Caco-2 (cell line): ENCODE data around the gene LGALS7B. TPM values are rescaled to one million over a fixed set of nuclear protein-coding genes. Genes with fewer than 3 reads are reported as not detected.
"Not testable (repeated sequence)": the region's sequence is repeated elsewhere in the genome, so short reads cannot be mapped to it uniquely, and the experiment has no call there.

Experiments used
- BruUV-seq: library from RNA; stranded (reverse); fragments of 400-500 nt; replicated peaks from 2 replicates; lab custom pipeline; 2021; lab: Mats Ljungman, UMichigan
- CTCF ChIA-PET: fragments of 300-600 bp; sonication (Branson Sonifier 250); formaldehyde crosslinking; loops from one replicate; lab custom pipeline; 2022; ENCODE audit warnings: antibody characterized with exemption; lab: Charles Lee
- POLR2A ChIA-PET: fragments of 300-600 bp; sonication (Branson Sonifier 250); formaldehyde crosslinking; loops from one replicate; lab custom pipeline; 2022; ENCODE audit warnings: antibody characterized with exemption; lab: Charles Lee
- DNase-seq, 2 experiments: peaks; one replicate each; pipeline versions ENCODE4 v3.0.0 to v3.0.0-alpha.2; 2020 to 2022
- H3K27me3 ChIP-seq: replicated peaks from 2 replicates; pipeline ENCODE4 v1.6.0; 2011; ENCODE audit warnings: low read length; ENCODE audit not compliant: control insufficient read depth, insufficient read depth
- H3K36me3 ChIP-seq: 2 replicates; pipeline ENCODE4 v1.5.1; 2011; ENCODE audit warnings: low read length; ENCODE audit not compliant: control insufficient read depth, insufficient read depth
- H3K4me1 ChIP-seq: fragments of 250-450 bp; sonication (Bioruptor Pico); 2 replicates; pipeline ENCODE4 v1.5.1; 2020; ENCODE audit warnings: mild to moderate bottlenecking
- H3K4me3 ChIP-seq: 2 replicates; pipeline ENCODE4 v1.5.1; 2011; ENCODE audit warnings: low read depth, mild to moderate bottlenecking, control low read depth, low read length
- H3K9me3 ChIP-seq: fragments of 250-450 bp; sonication (Bioruptor Pico); 2 replicates; pipeline ENCODE4 v1.5.1; 2020; ENCODE audit warnings: mild to moderate bottlenecking, moderate library complexity
- H3K27ac Mint-ChIP-seq: one replicate; pipeline ENCODE4 v1.8.0; 2022; ENCODE audit warnings: mixed read lengths; ENCODE audit not compliant: unreplicated experiment
- H3K27me3 Mint-ChIP-seq: one replicate; pipeline ENCODE4 v1.8.0; 2022; ENCODE audit warnings: mixed read lengths; ENCODE audit not compliant: insufficient read depth, unreplicated experiment
- H3K36me3 Mint-ChIP-seq: one replicate; pipeline ENCODE4 v1.8.0; 2022; ENCODE audit warnings: mild to moderate bottlenecking, mixed read lengths; ENCODE audit not compliant: insufficient read depth, unreplicated experiment
- H3K4me1 Mint-ChIP-seq: one replicate; pipeline ENCODE4 v1.8.0; 2022; ENCODE audit warnings: low read depth, mixed read lengths; ENCODE audit not compliant: unreplicated experiment
- H3K4me3 Mint-ChIP-seq: one replicate; pipeline ENCODE4 v1.8.0; 2022; ENCODE audit warnings: mild to moderate bottlenecking, moderate library complexity, mixed read lengths; ENCODE audit not compliant: unreplicated experiment
- H3K9me3 Mint-ChIP-seq: one replicate; pipeline ENCODE4 v1.8.0; 2022; ENCODE audit warnings: mixed read lengths; ENCODE audit not compliant: unreplicated experiment
- intact Hi-C: fragments of 100-400 bp; cut with micrococcal nuclease; formaldehyde crosslinking; loops from one replicate; pipeline ENCODE4 v1.10.0; 2022; ENCODE audit not compliant: unreplicated experiment
- total RNA-seq: library from RNA; stranded (reverse); gene quantifications from 2 replicates; pipeline ENCODE4 v1.2.3, GENCODE V29; 2022
- TF ChIP-seq, protein P1 (sequence below), 2 experiments: fragments of 200-600 bp in 1 of 2; IDR thresholded peaks; 1 replicate in 1 of 2; 2 replicates in 1 of 2; pipeline versions ENCODE4 v1.5.1 to v1.8.0; 2011 to 2022; ENCODE audit warnings: antibody characterized with exemption in 1 of 2, control low read depth in 1 of 2, inconsistent platforms in 1 of 2, low read depth in 1 of 2, low read length in 1 of 2, mild to moderate bottlenecking in 1 of 2, moderate library complexity in 1 of 2; ENCODE audit not compliant: insufficient read depth in 1 of 2, severe bottlenecking in 1 of 2, unreplicated experiment in 1 of 2

Gene LGALS7B
- total RNA-seq, 1 experiment from 2014 or later = not detected

DNA sequence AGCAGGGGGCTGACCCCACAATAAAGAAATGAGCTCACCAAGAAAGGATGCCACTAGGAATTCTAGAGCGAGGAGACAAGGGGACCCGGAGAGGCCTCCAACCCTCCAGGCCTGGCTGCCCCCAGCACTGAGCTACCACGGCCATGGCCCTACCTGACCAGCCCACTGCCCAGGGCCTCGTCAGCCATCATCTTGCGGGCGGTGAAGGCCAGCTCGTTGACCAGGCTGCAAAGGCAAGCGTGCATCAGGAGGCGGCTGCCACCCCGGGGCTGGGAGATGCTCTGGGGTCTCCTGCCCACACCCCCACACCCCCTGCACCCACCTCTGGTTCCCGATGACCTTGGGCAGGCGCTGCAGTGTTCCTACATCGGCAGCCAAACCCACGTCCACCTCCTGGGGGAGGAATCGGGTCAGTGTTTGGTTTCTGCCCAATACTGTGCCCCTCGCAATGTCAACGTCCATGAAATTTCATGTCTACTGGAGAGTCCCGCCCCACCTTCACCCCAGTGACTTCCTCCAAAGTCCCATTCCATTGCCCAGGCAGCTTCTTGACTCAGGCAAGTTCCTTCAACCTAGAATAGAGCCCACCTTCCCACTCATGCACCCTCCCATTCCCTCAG is 27.2 kb downstream of the LGALS7B start:
- no peak overlapping the region for H3K4me3 ChIP-seq
- H3K27ac Mint-ChIP-seq = peak overlapping the region; percentile 16
- H3K9me3 ChIP-seq = peaks cover under 1% of the 10 kb centered on the region
- ChIA-PET POLR2A (no interaction called here), CTCF (no interaction called here)
- no peak for DNase-seq
- no peaks in the 10 kb centered on the region for H3K27me3 Mint-ChIP-seq
- no peaks in the 10 kb centered on the region for H3K27me3 ChIP-seq
- H3K4me3 Mint-ChIP-seq = no peak overlapping the region
- intact Hi-C loops = no loop called here
- H3K4me1 ChIP-seq = peaks cover 46% of the 10 kb centered on the region
- peaks cover 29% of the 10 kb centered on the region for H3K4me1 Mint-ChIP-seq
- H3K9me3 Mint-ChIP-seq = no peaks in the 10 kb centered on the region
- 0 out of 2 replicates have a peak, but pooled peaks cover 5% of the 10 kb centered on the region for H3K36me3 ChIP-seq
- TF ChIP-seq, protein P1, sequence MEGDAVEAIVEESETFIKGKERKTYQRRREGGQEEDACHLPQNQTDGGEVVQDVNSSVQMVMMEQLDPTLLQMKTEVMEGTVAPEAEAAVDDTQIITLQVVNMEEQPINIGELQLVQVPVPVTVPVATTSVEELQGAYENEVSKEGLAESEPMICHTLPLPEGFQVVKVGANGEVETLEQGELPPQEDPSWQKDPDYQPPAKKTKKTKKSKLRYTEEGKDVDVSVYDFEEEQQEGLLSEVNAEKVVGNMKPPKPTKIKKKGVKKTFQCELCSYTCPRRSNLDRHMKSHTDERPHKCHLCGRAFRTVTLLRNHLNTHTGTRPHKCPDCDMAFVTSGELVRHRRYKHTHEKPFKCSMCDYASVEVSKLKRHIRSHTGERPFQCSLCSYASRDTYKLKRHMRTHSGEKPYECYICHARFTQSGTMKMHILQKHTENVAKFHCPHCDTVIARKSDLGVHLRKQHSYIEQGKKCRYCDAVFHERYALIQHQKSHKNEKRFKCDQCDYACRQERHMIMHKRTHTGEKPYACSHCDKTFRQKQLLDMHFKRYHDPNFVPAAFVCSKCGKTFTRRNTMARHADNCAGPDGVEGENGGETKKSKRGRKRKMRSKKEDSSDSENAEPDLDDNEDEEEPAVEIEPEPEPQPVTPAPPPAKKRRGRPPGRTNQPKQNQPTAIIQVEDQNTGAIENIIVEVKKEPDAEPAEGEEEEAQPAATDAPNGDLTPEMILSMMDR (IDR thresholded peaks at IDR 0.05; ENCODE audit: insufficient read depth in 1 of 2, low read depth in 1 of 2, low read length in 1 of 2, severe bottlenecking in 1 of 2, unreplicated experiment in 1 of 2) = no peak
- H3K36me3 Mint-ChIP-seq = peaks cover 42% of the 10 kb centered on the region
- no TSS peak for BruUV-seq

DNA sequence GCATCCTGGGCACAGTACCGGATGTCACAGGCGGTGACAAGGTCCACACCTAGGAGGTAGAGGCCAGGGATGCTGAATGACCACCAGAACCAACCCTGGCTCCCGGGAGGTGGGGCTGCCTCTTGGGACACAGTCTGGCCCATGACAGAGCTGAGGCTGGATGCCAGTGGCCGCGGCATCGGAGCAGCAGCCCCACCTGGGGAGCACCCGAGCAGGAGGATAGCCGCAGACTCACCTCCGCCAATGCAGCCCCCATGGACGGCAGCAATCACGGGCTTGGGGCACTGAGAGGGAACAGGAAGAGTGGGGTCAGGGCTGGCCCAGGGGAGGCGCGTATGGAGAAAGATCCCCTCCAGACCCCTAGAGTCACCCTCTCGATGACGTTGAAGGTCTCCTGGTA is 28.1 kb downstream of the LGALS7B start:
- Mint-ChIP-seq H3K9me3 (no peaks in the 10 kb centered on the region), H3K36me3 (peaks cover 47% of the 10 kb centered on the region), H3K4me1 (peaks cover 29% of the 10 kb centered on the region), H3K27me3 (no peaks in the 10 kb centered on the region), H3K4me3 (no peak overlapping the region), H3K27ac (peak overlapping the region; percentile 16)
- DNase-seq = no peak
- POLR2A ChIA-PET = no interaction called here
- no peak overlapping the region for H3K4me3 ChIP-seq
- H3K4me1 ChIP-seq = peaks cover 51% of the 10 kb centered on the region
- TF ChIP-seq, protein P1 (IDR thresholded peaks at IDR 0.05; ENCODE audit: insufficient read depth in 1 of 2, low read depth in 1 of 2, low read length in 1 of 2, severe bottlenecking in 1 of 2, unreplicated experiment in 1 of 2) = no peak
- BruUV-seq = no TSS peak
- intact Hi-C loops = no loop called here
- CTCF ChIA-PET = no interaction called here
- no peaks in the 10 kb centered on the region for H3K27me3 ChIP-seq
- H3K9me3 ChIP-seq = peaks cover 7% of the 10 kb centered on the region
- 0 out of 2 replicates have a peak, but pooled peaks cover 5% of the 10 kb centered on the region for H3K36me3 ChIP-seq

DNA sequence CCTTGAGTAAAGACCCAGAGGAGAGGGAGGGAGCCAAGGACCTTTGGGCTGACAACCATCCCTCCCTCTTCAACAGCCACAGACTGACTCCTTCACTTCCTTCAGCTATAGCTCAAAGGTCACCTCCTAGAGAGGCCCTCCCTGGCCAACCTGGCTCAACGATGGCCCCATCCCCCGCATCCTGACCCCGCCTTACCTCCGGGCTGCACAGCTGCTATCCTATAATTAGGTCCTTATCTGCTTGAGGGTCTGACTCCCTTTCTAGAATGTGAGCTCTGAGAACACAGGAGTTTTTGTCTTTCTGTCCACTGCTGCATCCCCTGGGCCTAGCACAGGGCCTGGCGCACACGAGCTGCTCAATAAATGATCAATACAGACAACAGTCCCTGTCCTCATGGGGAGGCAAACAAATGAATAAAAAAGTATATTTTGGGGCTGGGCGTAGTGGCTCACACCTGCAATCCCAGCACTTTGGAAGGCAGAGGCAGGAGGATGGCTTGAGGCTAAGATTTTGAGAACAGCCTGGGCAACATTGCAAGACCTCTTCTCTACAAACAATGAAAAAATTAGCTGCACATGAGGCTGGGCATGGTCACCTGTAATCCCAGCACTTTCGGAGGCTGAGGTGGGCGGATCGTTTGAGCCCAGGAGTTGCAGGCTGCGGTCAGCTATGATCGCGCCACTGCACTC is 30.4 kb downstream of the LGALS7B start:
- Histone ChIP-seq H3K27me3 (no peaks in the 10 kb centered on the region), H3K36me3 (peaks cover 5% of the 10 kb centered on the region; the same call in 1 of the 2 replicates), H3K4me1 (peaks cover 51% of the 10 kb centered on the region), H3K4me3 (no peak overlapping the region), H3K9me3 (peaks cover 7% of the 10 kb centered on the region)
- H3K4me3 Mint-ChIP-seq = peak overlapping the region; percentile 43
- POLR2A ChIA-PET = interaction anchor here (0.6 to 1.5 kb wide), 10 partner anchors 12 to 111 kb away, joined by 3 to 18 read pairs (median 6); partner anchors contain the start of genes ECH1, HNRNPL, MRPS12 and NFKBIB
- intact Hi-C loops = no loop called here
- DNase-seq = peak; percentile 91 to 97
- H3K4me1 Mint-ChIP-seq = peaks cover 28% of the 10 kb centered on the region
- TF ChIP-seq, protein P1 (IDR thresholded peaks at IDR 0.05; ENCODE audit: insufficient read depth in 1 of 2, low read depth in 1 of 2, low read length in 1 of 2, severe bottlenecking in 1 of 2, unreplicated experiment in 1 of 2) = no peak
- CTCF ChIA-PET = interaction anchor here (0.7 to 1.1 kb wide), 2 partner anchors 12 to 18 kb away, joined by 4 to 5 read pairs; partner anchors contain the start of gene ECH1
- H3K27me3 Mint-ChIP-seq = no peaks in the 10 kb centered on the region
- peaks cover 66% of the 10 kb centered on the region for H3K36me3 Mint-ChIP-seq
- H3K27ac Mint-ChIP-seq = peak overlapping the region; percentile 79
- no TSS peak for BruUV-seq
- no peaks in the 10 kb centered on the region for H3K9me3 Mint-ChIP-seq

DNA sequence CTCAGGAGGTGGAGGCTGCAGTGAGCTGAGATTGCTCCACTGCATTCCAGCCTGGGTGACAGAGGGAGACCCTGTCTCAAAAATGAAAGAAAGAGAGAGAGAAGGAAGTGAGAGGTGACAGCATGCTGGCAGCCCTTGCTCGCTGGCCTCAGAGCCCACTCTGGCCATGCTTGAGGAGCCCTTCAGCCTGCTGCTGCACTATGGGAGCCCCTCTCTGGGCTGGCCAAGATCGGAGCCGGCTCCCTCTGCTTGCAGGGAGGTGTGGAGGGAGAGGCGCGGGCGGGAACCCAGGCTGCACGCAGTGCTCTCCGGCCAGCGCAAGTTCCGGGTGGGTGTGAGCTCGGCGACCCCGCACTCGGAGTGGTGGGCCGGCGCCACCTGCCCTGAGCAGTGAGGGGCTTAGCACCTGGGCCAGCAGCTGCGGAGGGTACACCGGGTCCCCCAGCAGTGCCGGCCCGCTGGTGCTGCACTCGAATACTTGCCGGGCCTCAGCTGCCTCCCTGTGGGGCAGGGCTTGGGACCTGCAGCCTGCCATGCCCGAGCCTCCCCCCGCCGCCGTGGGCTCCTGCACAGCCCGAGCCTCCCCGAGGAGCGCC is 32.3 kb downstream of the LGALS7B start:
- H3K9me3 Mint-ChIP-seq, BruUV-seq, H3K27me3 ChIP-seq, intact Hi-C loops, CTCF ChIA-PET, H3K36me3 ChIP-seq, DNase-seq, H3K4me3 ChIP-seq, H3K4me3 Mint-ChIP-seq, H3K27me3 Mint-ChIP-seq, H3K9me3 ChIP-seq: not testable (repeated sequence)
- Mint-ChIP-seq H3K27ac (peak overlapping the region; percentile 70), H3K4me1 (peaks cover 21% of the 10 kb centered on the region), H3K36me3 (peaks cover 59% of the 10 kb centered on the region)
- POLR2A ChIA-PET = interaction anchor here (0.5 to 1.7 kb wide), 2 partner anchors 10 to 28 kb away, joined by 4 to 5 read pairs; partner anchors contain the start of gene ECH1
- H3K4me1 ChIP-seq = peaks cover 47% of the 10 kb centered on the region
